ENCODE data around the gene ZNF341.

Gene ZNF341

DNA sequence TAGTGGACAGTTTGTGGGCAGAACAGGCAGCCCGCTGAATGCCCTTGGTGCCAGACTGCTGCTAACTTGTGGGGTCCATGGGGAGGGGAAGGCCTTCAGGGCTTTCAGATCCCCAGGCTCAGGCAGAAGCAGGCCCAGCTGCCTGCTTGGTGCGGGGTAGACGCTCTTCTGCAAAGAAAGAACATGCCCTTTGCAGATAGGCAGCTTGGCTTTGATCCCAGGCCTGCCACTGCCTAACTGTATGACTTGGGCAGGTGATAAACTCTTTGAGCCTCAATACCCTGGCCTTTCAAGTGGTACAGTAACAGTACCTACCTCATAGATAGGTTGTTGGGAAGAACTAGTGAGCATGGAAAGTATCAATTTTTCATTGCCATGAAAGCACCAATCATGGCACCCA lies 107.8 kb downstream of the ZNF341 start:
- no peak for DNase-seq (ENCODE audit: extremely low read depth in 1 of 2, low read depth in 1 of 2)

DNA sequence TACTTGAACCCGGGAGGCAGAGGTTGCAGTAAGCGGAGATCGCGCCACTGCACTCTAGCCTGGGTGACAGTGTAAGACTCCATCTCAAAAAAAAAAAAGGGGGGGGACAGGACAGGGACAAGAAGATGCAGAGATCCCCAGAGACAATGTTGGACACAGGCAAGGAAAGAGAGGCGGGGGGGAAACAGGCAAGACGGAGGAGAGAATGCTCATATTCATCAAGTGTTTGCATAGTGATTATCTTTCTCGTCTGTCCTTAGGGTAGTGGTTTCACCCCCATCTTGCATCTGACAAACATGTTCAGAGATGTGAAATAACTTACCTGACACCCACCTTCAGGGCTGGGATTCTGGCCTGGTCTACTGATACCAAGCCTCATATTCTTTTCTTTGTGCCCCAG lies 108.4 kb downstream of the ZNF341 start:
- DNase-seq (ENCODE audit: extremely low read depth in 1 of 2, low read depth in 1 of 2), result no peak

DNA sequence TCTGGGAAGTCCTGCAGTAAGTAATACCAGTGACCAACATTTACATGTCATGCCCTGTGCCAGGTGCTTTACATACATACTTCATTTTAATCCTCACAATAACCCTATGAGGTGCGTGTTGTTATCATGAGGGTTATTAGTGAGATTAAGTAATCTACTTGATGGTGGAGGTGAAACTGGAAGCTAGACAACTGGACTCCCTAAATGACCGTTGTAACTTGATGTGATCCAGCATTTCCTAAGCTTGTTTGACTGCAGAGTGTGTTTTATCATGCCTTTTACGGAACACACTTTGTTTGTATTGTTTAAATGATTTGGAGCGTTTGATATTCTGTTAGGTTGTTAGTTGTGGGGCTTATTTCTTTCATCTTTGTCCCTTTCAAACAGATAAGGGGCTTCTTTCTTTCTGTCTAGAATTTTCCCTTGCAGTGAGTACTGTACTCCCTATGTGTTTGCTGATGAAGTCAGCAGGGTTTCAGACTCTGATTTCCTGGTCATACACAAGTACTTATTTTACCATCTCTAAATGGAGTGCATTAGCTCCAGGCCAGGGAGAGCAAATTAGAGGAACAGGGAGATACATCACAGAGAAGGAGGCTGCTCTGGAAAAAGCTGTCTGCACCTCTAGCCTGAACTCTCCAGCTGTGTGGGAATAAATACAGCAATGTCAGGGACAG lies 109.1 kb downstream of the ZNF341 start:
- DNase-seq (ENCODE audit: extremely low read depth in 1 of 2, low read depth in 1 of 2), result no peak

DNA sequence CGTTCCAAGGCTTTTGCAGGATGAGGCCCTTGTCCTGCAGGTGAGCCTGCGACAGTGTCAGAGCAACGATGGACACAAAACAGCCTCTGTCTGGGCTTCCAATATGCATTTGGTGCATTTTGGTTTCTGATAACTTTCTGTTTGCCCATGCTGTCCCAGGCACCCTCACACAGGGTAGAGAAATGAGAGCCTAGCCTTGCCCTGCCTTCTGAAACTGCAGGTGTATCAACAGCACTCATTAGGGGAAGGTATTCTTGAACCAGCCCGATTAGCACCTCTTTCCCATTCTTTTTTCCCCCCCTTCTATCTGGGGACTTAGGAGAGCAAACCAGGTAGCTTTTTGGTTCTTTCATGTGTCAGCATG lies 109.6 kb downstream of the ZNF341 start:
- no peak for DNase-seq (ENCODE audit: extremely low read depth in 1 of 2, low read depth in 1 of 2)

Data from stimulated activated CD8-positive, alpha-beta memory T cell treated with anti-CD3 and anti-CD28 coated beads, Interleukin-7, amount 100 ng/mL, for 48 hours (primary cell).